ENCODE measurements around the gene SLC9A8. TPM values are rescaled to one million over a fixed set of nuclear protein-coding genes. Genes with fewer than 3 reads are reported as not detected.

The SLC9A8 gene
- total and polyA plus RNA-seq, 2 donors (not counting 1 experiment from before 2014, with no cell fraction given): 17.8 to 29.7 TPM

GRCh38 chr20:49835031-49835430 lies 22.4 kb downstream of the SLC9A8 start:
- H3K27ac Mint-ChIP-seq: peak overlapping the region; percentile 8

DNA sequence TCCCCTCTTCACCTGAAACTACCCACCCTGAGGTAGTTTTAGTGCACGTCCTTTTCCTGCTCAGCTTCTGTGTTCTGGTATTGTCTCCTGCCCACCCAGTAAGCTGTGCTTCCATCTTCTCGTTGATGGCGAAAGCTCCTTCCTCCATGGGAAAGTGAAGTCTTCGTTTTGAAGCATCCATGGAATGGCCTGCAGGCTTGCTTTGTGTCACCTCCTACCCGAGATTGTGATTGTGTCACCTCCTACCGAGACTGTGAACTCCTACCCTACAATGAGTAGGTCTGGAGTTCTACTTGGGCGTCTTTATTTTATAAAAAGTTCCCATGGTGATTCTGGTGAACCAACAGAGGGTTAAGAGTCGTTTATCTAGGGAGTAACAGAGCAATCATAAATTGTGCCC lies 25.9 kb downstream of the SLC9A8 start:
- Histone ChIP-seq H3K27me3 (replicated peaks in 1 of 4; ENCODE audit: control extremely low read depth in 1 of 4, control insufficient read depth in 3 of 4, insufficient read depth in 4 of 4, low read length in 3 of 4) (no peaks in the 10 kb centered on the region), H3K9me3 (ENCODE audit: control extremely low read depth in 1 of 3, control insufficient read depth in 2 of 3, insufficient read depth in 1 of 3, low read length in 2 of 3) (no peaks in the 10 kb centered on the region), H4K20me1 (ENCODE audit: control insufficient read depth, insufficient read depth, low read length, poor library complexity, severe bottlenecking) (no peaks in the 10 kb centered on the region), H3K36me3 (replicated peaks in 1 of 2; ENCODE audit: control extremely low read depth in 1 of 2, control insufficient read depth in 1 of 2, extremely low read depth in 1 of 2, insufficient read depth in 2 of 2, low read length in 1 of 2) (peaks cover 1 to 10% of the 10 kb centered on the region in 2 experiments), H2AFZ (ENCODE audit: insufficient read depth, low read depth, low read length, poor library complexity, severe bottlenecking) (no peak overlapping the region), H3K9ac (ENCODE audit: low read length) (no peak overlapping the region), H3K4me1 (ENCODE audit: control insufficient read depth in 2 of 2, insufficient read depth in 2 of 2, low read length in 2 of 2) (no peaks in the 10 kb centered on the region), H3K4me3 (ENCODE audit: control extremely low read depth in 1 of 5, extremely low read depth in 1 of 5, insufficient read depth in 1 of 5, low read depth in 2 of 5, low read length in 4 of 5) (no peak overlapping the region), H3K27ac (ENCODE audit: low read length in 2 of 2) (no peak overlapping the region), H3K4me2 (replicated peaks; ENCODE audit: low read depth, low read length, poor library complexity, severe bottlenecking) (no peak overlapping the region), H3K79me2 (ENCODE audit: control insufficient read depth, insufficient read depth, low read length) (peaks cover 2% of the 10 kb centered on the region)
- TF ChIP-seq EZH2 (IDR thresholded peaks at IDR 0.05; ENCODE audit: borderline replicate concordance, insufficient read depth, low read depth, low read length, poor library complexity, severe bottlenecking) (no peak), CTCF (IDR thresholded peaks at IDR 0.05) (no peak)
- no peaks in the 10 kb centered on the region for H3K9me3 Mint-ChIP-seq (ENCODE audit: insufficient read depth)
- no peak overlapping the region for H3K27ac Mint-ChIP-seq
- 94% methylated on average over 5 of the region's 8 CpGs for WGBS (ENCODE audit: insufficient coverage)
- POLR2A ChIA-PET: no interaction called here
- no peak for ATAC-seq (ENCODE audit: low read depth)
- no peaks in the 10 kb centered on the region for H3K4me1 Mint-ChIP-seq
- no peaks in the 10 kb centered on the region for H3K27me3 Mint-ChIP-seq
- H3K4me3 Mint-ChIP-seq: no peak overlapping the region
- no peak for DNase-seq
- CTCF ChIA-PET: interaction anchor here (1.1 to 10.0 kb wide), 2 partner anchors 13 to 228 kb away, joined by 3 to 241 read pairs; no protein-coding TSS in a partner anchor
- intact Hi-C loops (cut with micrococcal nuclease): no loop called here

More at GRCh38 chr20:49835031-49835430, 22.4 kb downstream of the SLC9A8 start:
- no peak for ATAC-seq (ENCODE audit: low read depth)
- Histone ChIP-seq H3K4me3 (ENCODE audit: control extremely low read depth in 1 of 5, extremely low read depth in 1 of 5, insufficient read depth in 1 of 5, low read depth in 2 of 5, low read length in 4 of 5) (no peak overlapping the region), H3K4me1 (ENCODE audit: control insufficient read depth in 2 of 2, insufficient read depth in 2 of 2, low read length in 2 of 2) (peaks cover 7 to 13% of the 10 kb centered on the region in 2 donors), H3K9me3 (ENCODE audit: control extremely low read depth in 1 of 3, control insufficient read depth in 2 of 3, insufficient read depth in 1 of 3, low read length in 2 of 3) (no peaks in the 10 kb centered on the region), H4K20me1 (ENCODE audit: control insufficient read depth, insufficient read depth, low read length, poor library complexity, severe bottlenecking) (peaks cover 8% of the 10 kb centered on the region), H3K27me3 (replicated peaks in 1 of 4; ENCODE audit: control extremely low read depth in 1 of 4, control insufficient read depth in 3 of 4, insufficient read depth in 4 of 4, low read length in 3 of 4) (no peaks in the 10 kb centered on the region), H3K9ac (ENCODE audit: low read length) (no peak overlapping the region), H3K27ac (ENCODE audit: low read length in 2 of 2) (no peak overlapping the region), H3K4me2 (replicated peaks; ENCODE audit: low read depth, low read length, poor library complexity, severe bottlenecking) (no peak overlapping the region), H2AFZ (ENCODE audit: insufficient read depth, low read depth, low read length, poor library complexity, severe bottlenecking) (no peak overlapping the region), H3K79me2 (ENCODE audit: control insufficient read depth, insufficient read depth, low read length) (peaks cover 7% of the 10 kb centered on the region), H3K36me3 (replicated peaks in 1 of 2; ENCODE audit: control extremely low read depth in 1 of 2, control insufficient read depth in 1 of 2, extremely low read depth in 1 of 2, insufficient read depth in 2 of 2, low read length in 1 of 2) (peaks cover 1 to 22% of the 10 kb centered on the region in 2 experiments)
- H3K27me3 Mint-ChIP-seq: no peaks in the 10 kb centered on the region
- intact Hi-C loops (cut with micrococcal nuclease): no loop called here
- POLR2A ChIA-PET: no interaction called here
- no peaks in the 10 kb centered on the region for H3K9me3 Mint-ChIP-seq (ENCODE audit: insufficient read depth)
- peaks cover 19% of the 10 kb centered on the region for H3K4me1 Mint-ChIP-seq
- DNase-seq: no peak
- H3K4me3 Mint-ChIP-seq: no peak overlapping the region
- CTCF ChIA-PET: interaction anchor here (1.0 to 3.2 kb wide), 3 partner anchors 10 to 236 kb away, joined by 3 to 18 read pairs (median 4); no protein-coding TSS in a partner anchor
- TF ChIP-seq CTCF (IDR thresholded peaks at IDR 0.05) (no peak), EZH2 (IDR thresholded peaks at IDR 0.05; ENCODE audit: borderline replicate concordance, insufficient read depth, low read depth, low read length, poor library complexity, severe bottlenecking) (no peak)
- 95% methylated on average over 4 of the region's 4 CpGs for WGBS (ENCODE audit: insufficient coverage)

All from B cell (primary cell).